Stimulated activated naive CD4-positive, alpha-beta T cell treated with Interleukin-2 at 50 U/mL for 16 hours (primary cell): ENCODE data around the gene DCTN3.

Source experiments
- DNase-seq: peaks from one replicate; lab custom pipeline; 2025; lab: John Stamatoyannopoulos, UW

The DCTN3 gene

GRCh38 chr9:34623374-34624235 lies 3.3 kb upstream of the DCTN3 start:
- DNase-seq = peak; percentile 3

DNA sequence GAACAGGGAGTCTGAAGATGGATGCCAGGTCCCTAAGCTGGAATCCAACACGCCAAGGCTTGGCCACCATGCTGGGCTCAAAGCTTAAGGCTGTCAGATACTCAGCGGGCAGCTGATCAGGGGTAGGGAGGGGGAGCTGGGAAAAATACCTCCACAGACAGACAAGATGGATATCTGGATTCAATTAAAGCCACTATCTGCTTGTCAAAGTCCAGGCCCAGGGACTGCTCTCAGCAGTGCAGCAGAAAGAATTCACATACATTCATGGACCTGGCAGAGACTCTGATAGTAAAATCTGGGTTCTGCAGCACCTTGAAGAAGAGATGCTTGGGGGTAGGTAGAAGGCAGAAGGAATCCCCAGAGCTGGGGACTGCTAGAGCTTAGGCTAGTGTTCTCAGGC lies 5.2 kb downstream of the DCTN3 start:
- DNase-seq = no peak

- peak; percentile 65 for DNase-seq
Measured at GRCh38 chr9:34612788-34613390, 7.4 kb downstream of the DCTN3 start.

- DNase-seq = peak; percentile 77
Measured at GRCh38 chr9:34611811-34612787, 8.2 kb downstream of the DCTN3 start, which contains the start of gene RPP25L. TSS of gene RPP25L (minus strand) at chr9:34612097. CDS start at chr9:34611296, 801 bp downstream.

DNA sequence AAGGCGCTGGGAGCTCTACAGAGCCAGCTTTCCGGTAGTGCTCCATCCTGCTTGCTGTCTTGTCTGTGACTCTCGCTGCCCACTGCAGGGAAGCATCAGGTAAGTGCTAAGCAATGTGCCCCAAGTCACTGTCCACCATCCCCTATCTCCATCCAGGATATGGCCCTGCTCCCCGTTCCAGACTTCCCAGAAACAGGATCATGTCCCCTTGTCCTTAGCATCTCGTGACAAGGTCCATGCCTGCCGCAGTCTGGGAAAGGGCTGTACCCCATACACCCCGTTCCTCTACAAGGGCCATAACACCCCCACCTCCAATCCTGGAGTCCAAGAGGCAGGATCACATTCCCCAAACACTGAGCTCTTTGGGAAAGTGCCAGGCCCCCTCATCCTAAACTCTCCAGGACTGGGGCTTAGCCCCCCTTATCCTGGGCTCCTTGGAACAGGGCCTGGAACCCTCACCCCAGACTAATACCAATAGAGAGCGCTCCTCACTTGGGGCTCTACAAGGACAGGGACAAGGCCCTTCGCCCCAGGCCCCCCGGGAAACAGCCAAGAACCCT lies 9.0 kb downstream of the DCTN3 start:
- no peak for DNase-seq

GRCh38 chr9:34610434-34611206 lies 9.7 kb downstream of the DCTN3 start:
- DNase-seq = no peak

DNA sequence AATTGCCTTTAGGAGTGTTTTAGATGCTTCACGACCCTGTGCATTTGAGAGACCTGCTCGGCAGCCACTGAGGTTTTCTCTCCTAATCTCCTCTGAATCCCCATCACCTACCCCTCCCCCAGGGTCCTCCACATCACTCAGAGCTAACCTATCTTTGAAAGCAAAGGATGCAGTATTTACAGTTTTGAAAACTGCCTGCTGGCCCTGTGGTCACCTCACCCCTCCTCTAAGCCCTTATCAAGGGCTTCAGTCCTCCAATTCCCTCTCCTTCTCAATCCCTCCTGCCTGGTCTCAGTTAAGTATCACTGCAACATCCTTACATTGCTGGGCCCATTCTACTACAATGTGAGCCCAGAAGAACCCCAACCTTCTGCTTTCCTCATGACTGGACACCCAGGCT lies 13.0 kb downstream of the DCTN3 start:
- DNase-seq = no peak

DNA sequence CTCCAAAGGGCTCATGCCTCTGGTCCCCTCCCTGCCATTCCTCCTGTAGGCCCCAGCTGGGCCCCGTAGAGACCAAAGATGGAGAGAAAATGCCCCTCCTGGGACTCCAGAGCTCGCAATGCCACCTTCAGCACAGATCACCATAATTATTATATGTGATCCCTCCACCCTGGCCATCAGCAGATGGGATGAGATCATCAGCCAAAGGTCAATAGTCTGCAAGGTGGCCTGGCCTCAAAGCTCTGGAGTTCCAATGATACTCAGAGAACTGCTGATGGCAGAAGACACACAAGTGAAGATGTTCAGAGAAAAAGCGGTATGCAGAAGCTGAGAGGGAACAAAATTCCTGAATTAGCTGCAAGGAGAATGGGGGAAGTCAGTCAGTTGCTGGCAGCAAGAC lies 13.4 kb downstream of the DCTN3 start:
- DNase-seq = no peak

GRCh38 chr9:34606190-34606589 lies 14.1 kb downstream of the DCTN3 start:
- DNase-seq = no peak

DNA sequence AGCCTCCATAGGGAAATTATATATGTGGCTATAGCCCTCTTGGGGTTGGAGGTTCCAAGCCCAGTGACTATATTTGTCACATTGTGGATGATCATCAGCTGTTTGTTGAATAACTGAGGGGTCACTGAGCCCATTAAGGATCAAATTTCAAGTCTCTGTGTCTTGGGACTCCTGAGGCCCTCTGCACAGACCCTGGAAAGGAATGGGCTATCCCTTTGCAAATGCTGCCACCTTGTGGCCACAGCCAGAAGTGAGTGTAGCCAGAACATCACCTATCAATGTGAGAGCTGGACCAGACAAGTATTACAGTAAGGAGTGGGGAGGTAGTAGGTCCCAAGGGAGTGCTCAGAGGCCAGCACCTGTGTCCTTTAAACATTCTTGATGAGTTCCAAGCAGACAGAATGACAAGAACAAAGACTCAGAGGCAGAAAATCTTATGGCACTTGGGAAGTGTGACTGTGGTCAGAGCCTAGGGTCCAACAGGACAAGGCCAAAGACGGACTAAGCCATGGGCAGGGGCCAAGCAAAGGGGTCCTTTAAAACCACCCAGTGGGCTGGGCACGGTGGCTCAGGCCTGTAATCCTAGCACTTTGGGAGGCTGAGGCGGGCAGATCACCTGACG lies 16.6 kb downstream of the DCTN3 start:
- DNase-seq = peak; percentile 60

- no peak for DNase-seq
Measured at GRCh38 chr9:34601937-34602573, 18.2 kb downstream of the DCTN3 start.

DNA sequence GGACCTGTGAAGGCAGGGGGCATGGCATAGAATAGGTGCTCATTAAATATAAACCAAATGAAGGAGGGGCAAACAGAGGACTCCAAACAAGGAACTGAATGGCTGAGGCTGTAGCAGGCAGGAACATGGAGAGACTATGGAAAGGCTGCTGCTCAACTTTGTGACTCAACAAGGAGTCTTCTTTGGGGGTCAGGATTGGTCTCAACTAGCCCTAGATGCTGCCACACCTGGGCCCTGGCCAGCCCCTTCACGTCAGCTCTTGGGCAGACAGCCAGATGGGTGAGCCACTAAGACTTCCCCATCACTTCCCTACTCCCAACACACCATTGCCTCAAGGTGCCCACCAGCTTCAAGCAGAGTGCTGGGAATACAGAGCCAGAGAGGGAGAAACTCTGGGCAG lies 19.4 kb downstream of the DCTN3 start:
- DNase-seq = no peak

DNA sequence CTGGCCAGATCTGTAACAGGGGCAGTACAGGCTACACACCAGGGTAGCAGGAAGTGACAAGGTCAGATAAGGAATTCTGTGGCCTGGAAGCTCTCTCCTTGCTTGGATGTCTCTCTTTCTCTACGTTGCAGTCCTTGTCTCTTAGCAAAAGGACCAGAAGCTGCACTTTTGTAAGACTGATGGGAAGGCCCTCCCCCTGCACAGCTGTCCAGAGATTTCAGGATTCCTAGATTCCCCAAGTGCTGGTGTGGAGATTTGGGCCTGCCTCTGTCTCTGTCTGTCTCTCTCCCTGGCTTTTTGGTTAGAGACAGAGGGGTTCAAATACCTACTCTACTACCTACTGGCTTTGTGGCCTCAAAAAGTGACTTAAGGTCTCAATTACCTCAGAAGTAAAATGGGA lies 20.7 kb downstream of the DCTN3 start:
- DNase-seq = no peak

DNA sequence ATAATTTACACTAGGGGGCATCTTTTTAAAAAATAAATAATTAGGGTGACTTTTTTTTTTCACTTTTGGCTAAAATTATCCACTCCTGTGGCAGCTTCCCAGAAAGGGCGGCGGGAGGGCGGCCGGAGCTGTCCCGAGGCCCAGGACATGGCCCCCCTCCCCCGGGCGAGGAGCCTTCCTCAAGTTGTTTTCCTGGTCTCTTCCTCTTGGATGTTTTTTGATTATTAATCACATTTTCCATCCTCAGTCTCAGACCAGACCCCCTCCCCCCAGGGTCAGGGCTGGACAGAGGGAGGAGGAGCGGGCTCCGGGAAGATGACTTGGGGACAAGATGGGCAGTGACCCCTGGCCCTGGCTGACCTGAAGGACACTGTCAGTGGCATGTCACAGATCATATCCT lies 26.1 kb downstream of the DCTN3 start:
- DNase-seq = no peak

DNA sequence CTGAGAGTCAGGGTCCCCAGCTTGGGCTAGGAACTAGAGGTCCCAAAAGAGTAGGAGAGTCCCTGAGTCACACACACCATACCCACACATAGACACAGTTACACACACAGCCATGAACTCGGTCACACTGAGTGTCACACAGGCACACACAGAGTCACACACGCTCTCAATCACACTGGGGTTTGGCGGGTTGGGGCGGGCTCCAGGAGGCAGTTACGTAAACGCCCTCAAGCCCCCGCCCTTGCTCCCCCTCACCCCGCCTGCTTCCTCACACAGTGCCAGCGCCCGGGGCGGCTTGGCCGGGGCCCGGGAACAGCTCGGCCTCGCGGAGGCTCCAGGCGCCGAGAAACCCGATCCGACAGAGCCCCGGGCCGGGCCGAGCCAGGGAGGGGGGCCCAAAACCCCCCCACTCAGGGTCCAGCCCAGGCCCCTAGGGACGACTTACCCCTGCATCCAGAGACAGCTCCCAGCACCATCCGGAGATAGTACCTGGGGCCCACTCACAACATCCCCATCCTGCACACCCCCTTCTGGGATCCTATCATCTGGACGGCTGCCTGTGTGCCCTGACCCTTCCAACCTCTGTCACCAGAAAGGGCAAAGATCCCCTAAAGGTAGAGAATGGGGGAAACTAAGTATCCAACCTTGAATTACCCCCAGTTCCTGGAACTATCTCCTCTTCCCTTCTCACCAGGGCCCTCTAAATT lies 27.2 kb downstream of the DCTN3 start:
- DNase-seq = no peak

GRCh38 chr9:34591917-34592866 lies 28.1 kb downstream of the DCTN3 start:
- DNase-seq = no peak

- peak; percentile 76 for DNase-seq
Measured at GRCh38 chr9:34591248-34591916, 28.9 kb downstream of the DCTN3 start.
